ACC112 (cell line): ENCODE data around the gene ZNF862.

Experiments
- H2AFZ ChIP-seq: fragments of 200-600 bp; sonication (generic); one replicate; pipeline ENCODE4 v1.6.0; 2017; ENCODE audit warnings: antibody characterized with exemption, low read length; ENCODE audit not compliant: unreplicated experiment
- H3K27ac ChIP-seq: fragments of 200-600 bp; sonication (generic); 2 replicates; pipeline ENCODE4 v1.5.1; 2014; ENCODE audit warnings: low read depth, mild to moderate bottlenecking, antibody characterized with exemption, low read length, moderate library complexity
- H3K27me3 ChIP-seq: fragments of 200-600 bp; sonication (generic); 2 replicates; pipeline ENCODE4 v1.6.1; 2014; ENCODE audit warnings: mild to moderate bottlenecking, antibody characterized with exemption, low read length, moderate library complexity, mixed read lengths; ENCODE audit not compliant: insufficient read depth
- H3K36me3 ChIP-seq: fragments of 200-600 bp; sonication (generic); 2 replicates; pipeline ENCODE4 v1.6.1; 2016; ENCODE audit warnings: mild to moderate bottlenecking, antibody characterized with exemption, low read length, moderate library complexity, mixed read lengths; ENCODE audit not compliant: insufficient read depth
- H3K4me1 ChIP-seq: fragments of 200-600 bp; sonication (generic); one replicate; pipeline ENCODE4 v1.6.1; 2016; ENCODE audit warnings: low read length, mixed read lengths; ENCODE audit not compliant: insufficient read depth, unreplicated experiment, control insufficient read depth
- H3K4me3 ChIP-seq: fragments of 200-600 bp; sonication (generic); 2 replicates; pipeline ENCODE4 v1.5.1; 2014; ENCODE audit warnings: mild to moderate bottlenecking, low read depth, low read length
- H3K79me2 ChIP-seq: fragments of 200-600 bp; sonication (generic); one replicate; pipeline ENCODE4 v1.6.0; 2016; ENCODE audit warnings: low read length; ENCODE audit not compliant: control insufficient read depth, unreplicated experiment, insufficient read depth

The ZNF862 gene

DNA sequence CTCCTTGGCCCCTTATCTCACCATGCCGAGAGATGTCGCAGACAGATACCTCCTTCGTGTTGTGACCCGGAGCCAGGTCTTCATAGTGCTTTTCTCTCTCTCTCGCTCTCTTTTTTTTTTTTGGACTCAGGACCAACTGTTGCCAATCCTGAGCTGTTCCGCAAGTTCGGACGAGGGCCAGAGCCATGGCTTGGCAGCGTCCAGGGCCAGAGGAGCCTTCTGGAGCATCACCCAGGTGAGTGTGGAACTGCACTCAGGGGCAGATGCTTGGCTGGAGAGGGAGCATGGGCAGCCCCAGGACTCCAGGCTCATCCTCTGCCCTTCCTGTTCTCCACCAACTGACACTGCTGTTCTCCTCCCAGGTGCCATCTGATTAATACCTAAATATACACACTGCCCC is 7.8 kb downstream of the ZNF862 start:
- no peaks in the 10 kb centered on the region for H3K79me2 ChIP-seq
- H3K27ac ChIP-seq: no peak overlapping the region
- H2AFZ ChIP-seq: no peak overlapping the region
- no peaks in the 10 kb centered on the region for H3K27me3 ChIP-seq
- no peaks in the 10 kb centered on the region for H3K36me3 ChIP-seq
- no peak overlapping the region for H3K4me3 ChIP-seq
- H3K4me1 ChIP-seq: no peaks in the 10 kb centered on the region

DNA sequence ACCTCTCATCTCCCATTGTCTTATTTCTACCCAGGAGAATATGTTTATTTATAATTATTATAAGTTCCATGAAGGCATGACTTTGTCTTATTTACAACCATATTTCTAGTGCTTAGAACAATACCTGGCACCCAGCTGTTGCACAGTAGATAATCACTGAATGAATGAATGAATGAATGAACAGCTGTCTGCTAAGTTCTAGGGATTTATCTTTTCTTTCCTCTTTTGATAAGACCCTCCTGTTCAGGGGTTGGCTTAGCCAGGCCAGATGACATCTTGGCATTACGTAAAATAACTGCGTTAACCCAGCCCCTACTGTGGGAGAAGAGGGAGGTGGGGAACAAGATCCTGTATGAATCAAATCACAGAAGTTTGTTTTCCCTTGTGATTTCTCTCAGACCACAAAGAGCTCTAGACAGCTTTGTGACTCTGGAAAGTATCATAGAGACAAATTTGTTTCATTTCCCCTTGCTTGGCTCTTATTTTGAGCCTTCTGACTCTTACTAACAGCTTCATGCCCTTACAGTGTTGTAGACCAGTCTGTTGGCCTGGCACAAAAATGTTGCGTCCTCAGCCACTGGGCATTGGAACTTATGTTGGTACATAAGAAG is 8.4 kb downstream of the ZNF862 start:
- Histone ChIP-seq H3K27ac (no peak overlapping the region), H3K36me3 (no peaks in the 10 kb centered on the region), H3K27me3 (no peaks in the 10 kb centered on the region), H2AFZ (no peak overlapping the region), H3K79me2 (no peaks in the 10 kb centered on the region), H3K4me3 (no peak overlapping the region), H3K4me1 (no peaks in the 10 kb centered on the region)

DNA sequence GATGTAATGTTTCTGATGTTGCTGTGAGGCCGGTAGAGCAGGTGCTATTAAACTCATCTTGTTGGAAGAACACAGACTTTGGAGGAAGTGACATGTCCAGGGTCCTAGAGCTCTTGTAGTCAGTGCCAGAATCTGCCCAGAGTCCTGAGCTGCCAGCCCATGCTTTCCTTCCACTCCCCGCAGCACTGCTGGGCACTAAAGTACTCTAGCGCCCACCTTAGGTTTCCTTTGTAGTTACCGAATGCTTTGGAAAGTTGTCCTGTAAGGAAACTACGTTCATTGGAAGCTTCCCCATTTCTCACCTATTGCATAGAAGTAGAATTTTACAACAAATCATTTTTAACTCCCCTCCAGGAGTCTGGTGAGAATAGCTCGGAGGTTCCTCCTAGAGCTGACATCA is 11.0 kb downstream of the ZNF862 start:
- no peaks in the 10 kb centered on the region for H3K27me3 ChIP-seq
- H3K27ac ChIP-seq: no peak overlapping the region

DNA sequence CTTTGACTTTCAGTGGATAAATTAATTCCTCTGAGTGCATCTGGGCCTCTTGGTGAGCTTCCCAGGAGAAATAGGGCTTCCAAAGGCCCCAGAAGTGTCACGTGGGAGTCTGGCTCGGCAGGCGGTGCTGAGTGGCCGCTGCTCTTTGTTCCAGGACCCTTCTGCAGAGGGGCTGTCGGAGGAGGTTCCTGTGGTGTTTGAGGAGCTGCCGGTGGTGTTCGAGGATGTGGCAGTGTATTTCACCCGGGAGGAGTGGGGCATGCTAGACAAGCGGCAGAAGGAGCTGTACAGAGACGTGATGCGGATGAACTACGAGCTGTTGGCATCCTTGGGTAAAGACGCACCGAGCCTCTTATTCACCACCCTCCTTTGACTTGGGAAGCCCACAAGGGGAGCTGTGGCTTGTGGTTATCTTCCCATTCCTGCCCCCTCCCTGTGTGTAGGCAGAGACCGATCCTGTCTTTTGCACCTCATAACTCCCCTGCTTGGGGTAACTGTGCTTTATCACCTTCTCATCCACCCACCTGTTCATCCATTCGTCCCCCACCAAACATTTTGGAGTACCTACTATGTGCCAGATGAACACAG is 11.9 kb downstream of the ZNF862 start:
- Histone ChIP-seq H2AFZ (no peak overlapping the region), H3K79me2 (no peaks in the 10 kb centered on the region), H3K36me3 (no peaks in the 10 kb centered on the region), H3K27ac (no peak overlapping the region), H3K4me1 (peaks cover 4% of the 10 kb centered on the region), H3K27me3 (no peaks in the 10 kb centered on the region), H3K4me3 (no peak overlapping the region)

More for the DNA sequence above, 11.0 kb downstream of the ZNF862 start:
- no peaks in the 10 kb centered on the region for H3K36me3 ChIP-seq
- H2AFZ ChIP-seq: no peak overlapping the region
- no peak overlapping the region for H3K4me3 ChIP-seq
- H3K4me1 ChIP-seq: no peaks in the 10 kb centered on the region
- no peaks in the 10 kb centered on the region for H3K79me2 ChIP-seq

DNA sequence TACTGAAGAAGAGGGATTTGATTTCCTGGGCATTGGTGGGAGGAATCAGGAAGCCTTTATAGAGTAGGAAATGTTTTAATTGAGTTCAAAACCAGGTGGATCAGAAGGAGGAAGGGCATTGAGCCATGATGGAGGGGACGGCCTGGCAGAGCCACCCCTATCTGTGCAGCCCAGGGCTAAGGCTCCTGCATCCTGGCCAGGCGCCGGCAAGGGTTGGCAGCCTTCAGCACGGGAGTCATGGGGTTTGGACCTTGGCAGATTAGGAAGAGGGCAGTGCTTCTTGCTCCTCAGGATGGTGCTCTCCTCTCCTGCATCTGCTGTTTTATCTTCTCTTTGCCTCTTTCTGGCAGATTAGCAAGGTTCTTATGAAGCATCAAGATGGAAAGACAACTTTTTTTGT is 12.5 kb downstream of the ZNF862 start:
- Histone ChIP-seq H3K79me2 (no peaks in the 10 kb centered on the region), H2AFZ (no peak overlapping the region), H3K4me3 (no peak overlapping the region), H3K36me3 (no peaks in the 10 kb centered on the region), H3K4me1 (peaks cover 10% of the 10 kb centered on the region), H3K27ac (no peak overlapping the region), H3K27me3 (no peaks in the 10 kb centered on the region)

DNA sequence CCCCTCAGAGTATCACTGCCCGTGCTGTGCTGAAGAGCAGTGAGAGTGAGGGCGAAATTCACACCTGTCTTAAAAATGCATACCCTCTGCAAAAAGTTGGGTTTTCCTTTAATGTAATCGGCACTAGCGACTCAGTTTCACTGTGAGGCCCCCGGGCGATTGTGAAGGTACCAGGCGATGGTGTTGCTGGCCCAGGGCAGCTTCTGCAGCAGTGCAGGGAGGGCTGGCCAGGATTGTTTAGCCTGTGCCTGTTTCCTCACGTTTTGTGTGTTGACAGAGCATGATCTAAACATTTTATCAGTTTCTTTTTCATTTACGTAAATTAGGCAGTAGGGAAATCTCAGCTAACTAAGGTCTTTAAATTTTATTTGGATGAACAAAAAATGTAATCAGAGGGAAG is 13.3 kb downstream of the ZNF862 start:
- peaks cover 12% of the 10 kb centered on the region for H3K4me1 ChIP-seq
- no peak overlapping the region for H2AFZ ChIP-seq

DNA sequence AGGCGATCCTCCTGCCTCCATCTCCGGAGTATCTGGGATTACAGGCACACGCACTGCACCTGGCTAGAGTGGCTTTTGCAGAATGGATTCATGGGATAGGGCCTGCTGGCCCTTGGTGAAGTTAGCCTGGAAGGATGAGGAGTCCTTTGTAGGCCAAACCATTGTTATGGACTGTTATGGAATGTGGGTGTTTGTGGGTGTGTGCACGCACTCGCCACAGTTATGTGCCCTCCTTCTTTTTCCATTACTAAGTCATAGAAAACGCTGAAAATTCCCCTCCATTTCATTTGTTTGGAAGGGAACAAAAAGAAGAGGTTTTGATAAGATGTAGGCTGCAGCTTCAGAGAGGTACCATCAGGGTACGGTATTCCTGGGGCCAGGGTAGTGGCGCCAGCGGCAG is 15.0 kb downstream of the ZNF862 start:
- no peaks in the 10 kb centered on the region for H3K79me2 ChIP-seq
- H2AFZ ChIP-seq: no peak overlapping the region
- H3K27ac ChIP-seq: no peak overlapping the region
- H3K4me3 ChIP-seq: no peak overlapping the region
- no peaks in the 10 kb centered on the region for H3K27me3 ChIP-seq
- no peaks in the 10 kb centered on the region for H3K36me3 ChIP-seq
- H3K4me1 ChIP-seq: peaks cover 12% of the 10 kb centered on the region

More for the DNA sequence above, 13.3 kb downstream of the ZNF862 start:
- Histone ChIP-seq H3K79me2 (no peaks in the 10 kb centered on the region), H3K27ac (no peak overlapping the region), H3K36me3 (no peaks in the 10 kb centered on the region), H3K4me3 (no peak overlapping the region), H3K27me3 (no peaks in the 10 kb centered on the region)

DNA sequence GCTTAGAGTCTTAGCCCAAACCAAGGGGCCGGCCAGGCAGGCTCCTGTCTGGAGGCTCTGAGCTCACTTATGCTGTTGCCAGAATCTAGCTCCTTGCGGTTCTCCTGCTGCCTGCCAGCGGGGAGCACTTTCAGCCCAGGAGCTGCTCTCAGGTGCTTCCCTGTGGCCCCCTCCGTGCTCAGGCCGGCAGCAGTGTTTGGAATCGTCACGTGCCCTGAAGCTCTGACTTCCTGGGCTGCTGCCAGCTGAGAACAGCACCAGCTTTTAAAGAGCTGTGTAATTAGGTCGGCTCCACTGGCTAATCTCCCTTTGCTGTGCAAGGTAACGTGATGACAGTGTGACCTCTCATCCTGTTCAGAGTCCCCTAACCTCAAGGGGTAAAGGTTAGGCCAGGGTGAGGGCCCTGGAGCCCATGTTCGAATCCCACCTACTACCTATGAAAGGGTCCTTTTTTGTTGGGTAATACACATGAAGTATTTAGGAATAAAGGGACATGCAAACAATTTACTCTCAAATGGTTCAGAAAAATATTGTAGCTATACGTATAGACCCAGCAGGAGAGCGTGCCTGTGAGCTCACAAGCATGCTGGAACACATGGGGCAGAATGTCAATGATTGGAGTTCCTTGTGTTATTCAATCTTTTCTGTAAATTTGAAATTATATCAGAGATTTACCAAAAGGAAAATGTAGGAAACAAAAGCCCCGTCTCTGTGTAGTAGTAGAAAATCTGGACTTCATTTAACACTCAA is 16.6 kb downstream of the ZNF862 start:
- H3K79me2 ChIP-seq: no peaks in the 10 kb centered on the region
- peaks cover 12% of the 10 kb centered on the region for H3K4me1 ChIP-seq
- no peak overlapping the region for H3K4me3 ChIP-seq
- H3K36me3 ChIP-seq: no peaks in the 10 kb centered on the region
- H3K27ac ChIP-seq: no peak overlapping the region
- no peaks in the 10 kb centered on the region for H3K27me3 ChIP-seq
- H2AFZ ChIP-seq: no peak overlapping the region

DNA sequence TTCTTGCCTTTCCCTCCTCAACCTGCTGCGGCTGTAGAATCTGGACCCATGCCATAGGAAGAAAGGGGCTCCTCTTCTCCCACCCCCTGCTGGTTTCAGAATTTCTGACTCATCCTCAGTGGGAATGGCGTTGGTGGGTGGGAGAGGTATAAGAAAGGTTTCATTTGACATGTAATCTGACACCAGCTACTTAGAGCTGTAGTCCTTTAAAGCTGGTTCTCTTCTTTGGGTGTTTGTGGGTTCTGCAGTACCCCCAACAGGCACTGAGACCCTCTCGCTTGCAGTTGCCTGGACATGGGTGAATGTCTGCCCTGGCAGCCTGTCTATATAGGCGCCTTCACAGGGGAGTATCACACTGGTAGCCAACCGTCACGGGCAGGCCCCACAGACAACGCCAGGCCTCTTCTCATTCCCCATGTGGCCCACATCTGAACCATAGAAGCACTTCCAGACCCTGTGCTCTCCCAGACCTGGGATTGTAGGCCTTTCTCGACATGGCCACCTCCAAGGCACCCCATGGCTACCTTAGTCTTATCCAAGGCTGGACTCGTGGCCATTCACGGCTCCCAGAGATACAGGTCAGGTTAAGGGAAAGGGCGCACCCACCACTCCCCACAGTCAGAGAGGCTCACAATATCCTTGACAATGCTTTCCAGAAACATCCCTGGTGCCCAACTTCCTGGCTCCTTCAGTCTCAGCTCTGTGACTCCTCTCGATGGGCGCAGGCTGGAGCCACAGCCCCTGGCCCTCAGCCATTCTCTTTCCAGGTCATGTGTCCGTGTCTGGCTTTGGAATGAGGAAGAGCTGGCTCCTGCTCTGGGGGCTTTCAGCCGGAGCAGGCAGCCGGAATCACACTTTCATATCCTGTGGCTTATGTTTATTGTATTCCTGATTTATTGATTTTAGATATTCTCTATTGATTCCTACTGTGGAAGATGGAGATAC is 17.5 kb downstream of the ZNF862 start:
- Histone ChIP-seq H3K4me3 (no peak overlapping the region), H3K27me3 (no peaks in the 10 kb centered on the region), H3K27ac (no peak overlapping the region), H3K36me3 (no peaks in the 10 kb centered on the region), H3K79me2 (no peaks in the 10 kb centered on the region), H2AFZ (no peak overlapping the region), H3K4me1 (peaks cover 12% of the 10 kb centered on the region)

DNA sequence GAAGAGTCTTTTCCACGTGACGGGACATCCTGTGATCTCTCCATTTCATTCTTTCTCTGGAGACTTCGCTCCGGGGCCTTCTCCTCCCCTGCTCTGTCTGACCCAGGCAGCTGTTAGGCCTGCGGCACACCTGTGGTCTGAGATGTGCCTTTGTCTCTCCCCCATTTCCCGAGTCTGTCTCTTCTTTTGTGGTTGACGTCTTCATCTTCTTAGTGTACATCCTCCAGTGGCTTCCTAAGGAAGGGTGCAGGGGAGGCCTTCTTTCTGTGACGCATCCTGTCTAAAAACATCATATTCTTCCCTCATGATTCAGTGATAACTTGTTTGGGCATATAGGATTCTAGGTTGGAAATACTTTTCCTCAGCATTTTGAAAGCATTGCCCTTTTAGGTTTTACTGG is 18.4 kb downstream of the ZNF862 start:
- Histone ChIP-seq H3K4me3 (no peak overlapping the region), H3K79me2 (no peaks in the 10 kb centered on the region), H3K4me1 (peaks cover 12% of the 10 kb centered on the region), H3K27me3 (no peaks in the 10 kb centered on the region), H3K27ac (no peak overlapping the region), H2AFZ (no peak overlapping the region), H3K36me3 (no peaks in the 10 kb centered on the region; the same call in 1 of the 2 replicates)
